H9 (cell line): ENCODE results near the gene PSMD5. TPM values are rescaled to one million over a fixed set of nuclear protein-coding genes. Genes with fewer than 3 reads are reported as not detected.
A peak's percentile ranks its signal among the peaks of the same experiment; 100 is the strongest.

Experiments used
- DNase-seq: peaks from one replicate; pipeline ENCODE4 v3.0.0-alpha.2; 2017
- H2AFZ ChIP-seq: one replicate; pipeline ENCODE4 v1.6.1; 2013; ENCODE audit warnings: mild to moderate bottlenecking, low read length, control low read depth, moderate library complexity
- H2AK5ac ChIP-seq: 2 replicates; pipeline ENCODE4 v1.6.1; 2013; ENCODE audit warnings: low read length, control low read depth, mixed read lengths; ENCODE audit not compliant: insufficient read length
- H2BK120ac ChIP-seq: one replicate; pipeline ENCODE4 v1.6.1; 2013; ENCODE audit warnings: low read depth, mild to moderate bottlenecking, low read length, control low read depth, inconsistent platforms; ENCODE audit not compliant: poor library complexity, severe bottlenecking
- H2BK12ac ChIP-seq: 2 replicates; pipeline ENCODE4 v1.6.1; 2013; ENCODE audit warnings: low read length, control low read depth, mixed read lengths, low read depth; ENCODE audit not compliant: insufficient read length
- H2BK15ac ChIP-seq: 2 replicates; pipeline ENCODE4 v1.6.1; 2013; ENCODE audit warnings: low read depth, low read length, control low read depth
- H2BK20ac ChIP-seq: one replicate; pipeline ENCODE4 v1.6.1; 2013; ENCODE audit warnings: low read depth, mild to moderate bottlenecking, low read length, control low read depth, inconsistent platforms; ENCODE audit not compliant: poor library complexity, severe bottlenecking
- H2BK5ac ChIP-seq: 2 replicates; pipeline ENCODE4 v1.6.1; 2013; ENCODE audit warnings: low read length, control low read depth, mixed read lengths; ENCODE audit not compliant: insufficient read length
- H3K14ac ChIP-seq: 2 replicates; pipeline ENCODE4 v1.6.1; 2013; ENCODE audit warnings: low read length, control low read depth; ENCODE audit not compliant: insufficient read depth
- H3K18ac ChIP-seq: 2 replicates; pipeline ENCODE4 v1.6.1; 2013; ENCODE audit warnings: low read depth, mild to moderate bottlenecking, mixed read lengths, low read length, control low read depth; ENCODE audit not compliant: insufficient read length
- H3K23ac ChIP-seq: 2 replicates; pipeline ENCODE4 v1.6.1; 2013; ENCODE audit warnings: low read length, control low read depth, mixed read lengths, low read depth; ENCODE audit not compliant: insufficient read length
- H3K23me2 ChIP-seq: 2 replicates; pipeline ENCODE4 v1.6.1; 2013; ENCODE audit warnings: low read depth, mild to moderate bottlenecking, mixed read lengths, low read length, control low read depth; ENCODE audit not compliant: insufficient read length, poor library complexity, severe bottlenecking
- H3K27ac ChIP-seq: 2 replicates; pipeline ENCODE4 v1.5.1; 2013; ENCODE audit warnings: low read length, control low read depth, mixed read lengths, low read depth; ENCODE audit not compliant: insufficient read length
- H3K27me3 ChIP-seq: 2 replicates; pipeline ENCODE4 v1.6.1; 2013; ENCODE audit warnings: low read length, control low read depth, inconsistent platforms; ENCODE audit not compliant: insufficient read depth
- H3K4ac ChIP-seq: 2 replicates; pipeline ENCODE4 v1.6.1; 2013; ENCODE audit warnings: low read depth, mild to moderate bottlenecking, control low read depth, inconsistent platforms, low read length, moderate library complexity
- H3K4me1 ChIP-seq: 2 replicates; pipeline ENCODE4 v1.6.1; 2013; ENCODE audit warnings: low read length, control low read depth, inconsistent platforms; ENCODE audit not compliant: insufficient read depth
- H3K4me2 ChIP-seq: 2 replicates; pipeline ENCODE4 v1.6.1; 2013; ENCODE audit warnings: low read length, control low read depth, mixed read lengths; ENCODE audit not compliant: insufficient read length, insufficient read depth
- H3K56ac ChIP-seq: 2 replicates; pipeline ENCODE4 v1.6.1; 2013; ENCODE audit warnings: low read depth, mild to moderate bottlenecking, mixed read lengths, low read length, control low read depth; ENCODE audit not compliant: insufficient read length
- H3K79me1 ChIP-seq: 2 replicates; pipeline ENCODE4 v1.6.1; 2013; ENCODE audit warnings: low read depth, mild to moderate bottlenecking, moderate library complexity, low read length, control low read depth, inconsistent platforms; ENCODE audit not compliant: insufficient read depth, poor library complexity, severe bottlenecking
- H3K79me2 ChIP-seq: 2 replicates; pipeline ENCODE4 v1.6.1; 2013; ENCODE audit warnings: low read length, control low read depth, inconsistent platforms; ENCODE audit not compliant: insufficient read depth
- H3K9ac ChIP-seq: 2 replicates; pipeline ENCODE4 v1.6.1; 2013; ENCODE audit warnings: low read length, control low read depth, mixed read lengths; ENCODE audit not compliant: insufficient read length; ENCODE audit errors: extremely low read depth
- H3K9me3 ChIP-seq: one replicate; pipeline ENCODE4 v1.6.1; 2013; ENCODE audit warnings: low read depth, low read length, inconsistent platforms; ENCODE audit not compliant: control insufficient read depth
- H3T11ph ChIP-seq: one replicate; pipeline ENCODE4 v1.6.1; 2013; ENCODE audit warnings: mild to moderate bottlenecking, low read length, control low read depth, inconsistent platforms
- H4K20me1 ChIP-seq: one replicate; pipeline ENCODE4 v1.6.1; 2013; ENCODE audit not compliant: control insufficient read depth, insufficient read length, insufficient read depth
- H4K5ac ChIP-seq: 2 replicates; pipeline ENCODE4 v1.6.1; 2013; ENCODE audit warnings: low read depth, mild to moderate bottlenecking, mixed read lengths, low read length, control low read depth; ENCODE audit not compliant: insufficient read length
- H4K8ac ChIP-seq: replicated peaks from 2 replicates; pipeline ENCODE4 v1.6.1; 2013; ENCODE audit warnings: low read length, control low read depth, mixed read lengths, low read depth; ENCODE audit not compliant: insufficient read length
- H4K91ac ChIP-seq: 2 replicates; pipeline ENCODE4 v1.6.1; 2013; ENCODE audit warnings: low read depth, mild to moderate bottlenecking, moderate library complexity, mixed read lengths, low read length, control low read depth; ENCODE audit not compliant: insufficient read length
- H3K27ac Mint-ChIP-seq, 3 experiments: 2 replicates in 2 of 3; 3 replicates in 1 of 3; pipeline ENCODE4 v1.8.0; 2020 to 2021; ENCODE audit warnings: mixed read lengths in 3 of 3, mild to moderate bottlenecking in 1 of 3, moderate library complexity in 1 of 3
- H3K27me3 Mint-ChIP-seq: 2 replicates; pipeline ENCODE4 v1.8.0; 2021; ENCODE audit warnings: low read depth, mild to moderate bottlenecking, moderate library complexity, mixed read lengths
- H3K36me3 Mint-ChIP-seq, 3 experiments: 2 replicates in 2 of 3; 3 replicates in 1 of 3; pipeline ENCODE4 v1.8.0; 2020 to 2021; ENCODE audit warnings: low read depth in 3 of 3, mixed read lengths in 3 of 3; ENCODE audit not compliant: insufficient read depth in 1 of 3
- H3K4me1 Mint-ChIP-seq, 2 experiments: 2 replicates each; pipeline ENCODE4 v1.8.0; 2020; ENCODE audit warnings: mixed read lengths in 2 of 2
- H3K4me3 Mint-ChIP-seq, 2 experiments: 2 replicates in 1 of 2; 3 replicates in 1 of 2; pipeline ENCODE4 v1.8.0; 2020 to 2021; ENCODE audit warnings: mild to moderate bottlenecking in 2 of 2, mixed read lengths in 2 of 2, moderate library complexity in 1 of 2
- H3K9me3 Mint-ChIP-seq, 2 experiments: 2 replicates in 1 of 2; 3 replicates in 1 of 2; pipeline ENCODE4 v1.8.0; 2020; ENCODE audit warnings: mild to moderate bottlenecking in 2 of 2, mixed read lengths in 2 of 2, moderate library complexity in 1 of 2
- CTCF ChIP-seq: fragments of 200-600 bp; sonication (generic); conservative IDR thresholded peaks from 3 replicates; pipeline ENCODE4 v1.8.0; 2021; ENCODE audit warnings: antibody characterized with exemption, mild to moderate bottlenecking
- WGBS: extraction: QIAGEN DNeasy Blood & Tissue Kit; methylation state at CpG from one replicate; pipeline ENCODE4 v1.1.7; 2013; ENCODE audit warnings: missing lambda C conversion rate, low lambda C conversion rate, mixed read lengths; ENCODE audit not compliant: insufficient read length; ENCODE audit errors: extremely low coverage; 5-methylcytosine and 5-hydroxymethylcytosine counted together
- total RNA-seq: library from RNA; stranded (reverse); gene quantifications from 2 replicates; pipeline ENCODE4 v1.2.1, GENCODE V29; 2021

Gene PSMD5
- total RNA-seq, 1 experiment from 2014 or later = 64.9 TPM

GRCh38 chr9:120792898-120793765 is 49.6 kb downstream of the PSMD5 start, which contains the start of gene FBXW2:
TSS of gene FBXW2 (minus strand) at chr9:120793416. CDS start at chr9:120788258, 5,158 bp downstream.
- H2AK5ac ChIP-seq = no peak within 1 kb of the TSS
- no peak within 1 kb of the TSS for H3K4ac ChIP-seq
- no peak within 1 kb of the TSS for H2AFZ ChIP-seq
- no peaks in the 10 kb centered on the region for H3K9me3 ChIP-seq
- peak within 1 kb of the TSS; percentile 91 for H3K18ac ChIP-seq
- Mint-ChIP-seq H3K9me3 (no peaks in the 10 kb centered on the region), H3K27me3 (no peaks in the 10 kb centered on the region), H3K4me1 (peaks cover 11 to 14% of the 10 kb centered on the region in 2 experiments), H3K36me3 (peaks cover 6 to 21% (median 16%) of the 10 kb centered on the region in 3 experiments; a peak in 5 of 7 replicates), H3K4me3 (peak within 1 kb of the TSS; percentile 89 to 93), H3K27ac (peak within 1 kb of the TSS; percentile 96 to 98 (median 96))
- peak within 1 kb of the TSS; percentile 100 for H3K4me2 ChIP-seq
- TF ChIP-seq CTCF = no peak
- H3K4me1 ChIP-seq = 0 out of 2 replicates have a peak, but pooled peaks cover 3% of the 10 kb centered on the region
- H3K27ac ChIP-seq = peak within 1 kb of the TSS; percentile 49
- H2BK120ac ChIP-seq = no peak within 1 kb of the TSS
- H2BK12ac ChIP-seq = no peak within 1 kb of the TSS
- no CpG with 5 or more reads among the region's 72 CpGs for WGBS
- no peak within 1 kb of the TSS for H3K23ac ChIP-seq
- peaks cover 12% of the 10 kb centered on the region; the same call in 1 of the 2 replicates for H3K79me2 ChIP-seq
- H3T11ph ChIP-seq = no peak within 1 kb of the TSS
- H3K56ac ChIP-seq = no peak within 1 kb of the TSS
- peak; percentile 95 for DNase-seq
- peaks cover 8% of the 10 kb centered on the region for H3K23me2 ChIP-seq
- H2BK20ac ChIP-seq = no peak within 1 kb of the TSS
- H3K14ac ChIP-seq = peak within 1 kb of the TSS; percentile 96
- no peaks in the 10 kb centered on the region for H3K27me3 ChIP-seq
- peak within 1 kb of the TSS; percentile 99 for H3K9ac ChIP-seq
- no peaks in the 10 kb centered on the region for H4K20me1 ChIP-seq
- H2BK15ac ChIP-seq = no peak within 1 kb of the TSS
- peak within 1 kb of the TSS; percentile 41 for H4K8ac ChIP-seq
- H2BK5ac ChIP-seq = no peak within 1 kb of the TSS
- no peaks in the 10 kb centered on the region for H3K79me1 ChIP-seq
- H4K91ac ChIP-seq = no peak within 1 kb of the TSS
- H4K5ac ChIP-seq = peak within 1 kb of the TSS; percentile 95
